IPS DF 6.9 (cell line): Measurements from ENCODE around the gene CLSTN3.
A peak's percentile ranks its signal among the peaks of the same experiment; 100 is the strongest.
"Not testable (repeated sequence)": the region's sequence is repeated elsewhere in the genome, so short reads cannot be mapped to it uniquely, and the experiment has no call there.

Source experiments
- DNase-seq: peaks from one replicate; pipeline ENCODE4 v3.0.0-alpha.2; 2013; ENCODE audit warnings: low read depth, low spot score
- H3K27ac ChIP-seq: one replicate; pipeline ENCODE4 v1.5.1; 2013; ENCODE audit warnings: low read length, control low read depth
- H3K27me3 ChIP-seq: 2 replicates; pipeline ENCODE4 v1.6.1; 2013; ENCODE audit warnings: mild to moderate bottlenecking, low read length; ENCODE audit not compliant: control insufficient read depth, insufficient read depth
- H3K36me3 ChIP-seq: 2 replicates; pipeline ENCODE4 v1.6.1; 2013; ENCODE audit warnings: low read length; ENCODE audit not compliant: control insufficient read depth, insufficient read depth
- H3K4me1 ChIP-seq: 2 replicates; pipeline ENCODE4 v1.6.1; 2013; ENCODE audit warnings: low read length; ENCODE audit not compliant: control insufficient read depth, insufficient read depth
- H3K4me3 ChIP-seq: 2 replicates; pipeline ENCODE4 v1.5.1; 2013; ENCODE audit warnings: mild to moderate bottlenecking, low read length
- H3K9me3 ChIP-seq: 2 replicates; pipeline ENCODE4 v1.6.1; 2013; ENCODE audit warnings: low read length, inconsistent platforms; ENCODE audit not compliant: control insufficient read depth, insufficient read depth
- WGBS: extraction: QIAGEN DNeasy Blood & Tissue Kit; methylation state at CpG from one replicate; pipeline ENCODE4 v1.1.7; 2013; ENCODE audit warnings: mixed read lengths, missing lambda C conversion rate; ENCODE audit not compliant: insufficient read length, insufficient coverage; 5-methylcytosine and 5-hydroxymethylcytosine counted together

Gene CLSTN3

GRCh38 chr12:7103837-7104584 lies 26.2 kb upstream of the CLSTN3 start:
- no peak for DNase-seq
- Histone ChIP-seq H3K27ac (no peak overlapping the region), H3K4me3 (no peak overlapping the region), H3K27me3 (no peaks in the 10 kb centered on the region), H3K9me3 (no peaks in the 10 kb centered on the region), H3K36me3 (peaks cover 5% of the 10 kb centered on the region; the same call in 1 of the 2 replicates), H3K4me1 (no peaks in the 10 kb centered on the region)
- WGBS, result no CpG with 5 or more reads among the region's 14 CpGs

- Histone ChIP-seq H3K36me3 (no peaks in the 10 kb centered on the region), H3K4me1 (peaks cover 3% of the 10 kb centered on the region; the same call in 1 of the 2 replicates), H3K4me3 (no peak overlapping the region), H3K9me3 (no peaks in the 10 kb centered on the region), H3K27ac (no peak overlapping the region), H3K27me3 (no peaks in the 10 kb centered on the region)
- no CpG with 5 or more reads among the region's 1 CpG for WGBS
- no peak for DNase-seq
These were observed 24.1 kb upstream of the CLSTN3 start for GRCh38 chr12:7106082-7106481.

DNA sequence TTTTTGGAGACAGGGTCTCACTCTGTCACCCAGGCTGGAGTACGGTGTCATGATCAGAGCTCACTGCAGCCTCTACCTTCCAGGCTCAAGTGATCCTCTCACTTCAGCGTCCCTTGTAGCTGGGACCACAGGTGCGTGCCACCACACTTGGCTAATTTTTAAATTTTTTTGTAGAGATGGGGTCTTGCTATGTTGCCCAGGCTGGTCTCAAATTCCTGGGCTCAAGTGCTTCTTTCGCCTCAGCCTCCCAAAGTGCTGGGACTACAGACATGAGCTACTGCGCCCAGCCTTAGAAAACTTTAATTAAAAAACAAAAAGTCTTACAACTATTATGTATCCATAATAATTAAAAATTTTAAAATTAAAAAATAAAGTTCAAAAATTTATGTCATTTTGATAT lies 23.0 kb upstream of the CLSTN3 start:
- not testable (repeated sequence) for H3K27ac ChIP-seq
- WGBS, result no CpG with 5 or more reads among the region's 5 CpGs

DNA sequence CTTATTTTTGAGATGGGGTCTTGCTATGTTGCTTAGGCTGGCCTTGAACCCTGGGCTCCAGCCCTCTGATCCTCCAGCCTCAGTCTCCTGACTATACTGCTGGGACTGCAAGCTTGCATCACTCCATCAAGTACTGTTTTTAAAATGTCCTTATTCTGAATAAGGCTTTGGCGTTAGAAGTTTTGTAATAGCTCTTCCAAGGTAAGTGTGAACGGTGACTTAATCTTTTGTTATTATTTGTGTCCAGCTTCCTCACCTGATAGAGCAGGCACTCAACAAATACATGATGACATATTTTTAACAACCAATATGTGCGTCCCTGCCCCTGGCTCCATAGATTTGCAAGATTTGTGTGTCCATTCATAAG lies 22.6 kb upstream of the CLSTN3 start:
- DNase-seq, result no peak
- H3K4me1 ChIP-seq, result peaks cover 3% of the 10 kb centered on the region; the same call in 1 of the 2 replicates
- H3K36me3 ChIP-seq, result no peaks in the 10 kb centered on the region
- H3K9me3 ChIP-seq, result no peaks in the 10 kb centered on the region
- H3K27me3 ChIP-seq, result no peaks in the 10 kb centered on the region
- H3K4me3 ChIP-seq, result peak overlapping the region; percentile 70; the same call in 1 of the 2 replicates
- WGBS, result no CpG with 5 or more reads among the region's 3 CpGs
- no peak overlapping the region for H3K27ac ChIP-seq

More for the DNA sequence above, 23.0 kb upstream of the CLSTN3 start:
- H3K9me3 ChIP-seq, H3K36me3 ChIP-seq, H3K4me1 ChIP-seq, H3K27me3 ChIP-seq, H3K4me3 ChIP-seq, DNase-seq: not testable (repeated sequence)

DNA sequence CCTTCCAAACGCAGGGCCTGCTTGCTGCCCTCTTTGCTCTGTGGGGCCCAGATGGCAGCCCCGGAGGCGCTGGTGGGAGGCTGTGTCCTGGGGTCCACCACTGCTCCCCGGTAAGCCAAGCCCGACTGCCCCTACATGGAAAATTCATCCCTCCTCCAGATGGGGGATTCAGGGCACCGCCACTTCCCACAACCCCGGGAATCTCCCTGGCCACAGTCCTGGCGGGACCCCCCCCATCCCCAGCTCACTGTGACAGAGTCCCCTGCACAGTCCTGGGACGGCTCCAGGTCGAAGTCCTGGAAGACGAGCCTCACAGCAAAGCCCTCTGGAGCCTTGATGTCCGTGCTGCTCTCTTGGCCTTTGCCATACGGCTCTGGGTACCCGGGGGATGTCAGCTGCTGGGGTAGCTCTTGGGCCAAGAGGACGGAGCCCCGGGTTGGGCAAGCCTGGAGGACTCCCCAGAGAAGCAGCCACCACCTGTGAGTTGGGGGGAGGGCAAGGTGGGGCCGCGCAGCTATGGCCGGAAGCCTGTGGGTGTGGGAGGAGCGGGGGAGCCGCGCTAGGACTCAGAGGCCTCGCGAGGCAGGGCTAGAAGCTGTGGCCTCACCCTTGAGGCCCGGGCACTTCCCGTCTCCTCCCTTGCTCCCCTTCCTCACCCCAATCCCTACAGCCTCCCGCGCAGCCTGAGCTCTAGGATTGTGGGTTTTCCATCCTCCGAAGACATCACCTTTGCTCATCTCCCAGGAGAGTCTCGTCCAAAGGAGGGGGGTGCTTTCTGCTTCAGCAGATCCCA lies 22.0 kb upstream of the CLSTN3 start:
- WGBS, result no CpG with 5 or more reads among the region's 30 CpGs
- no peak for DNase-seq
- peaks cover 3% of the 10 kb centered on the region; the same call in 1 of the 2 replicates for H3K4me1 ChIP-seq

GRCh38 chr12:7108796-7109571 lies 21.2 kb upstream of the CLSTN3 start, which contains the start of gene C1RL:
Gene C1RL (minus strand): TSS chr12:7109214. CDS start chr12:7109180, 34 bp downstream.
- no peaks in the 10 kb centered on the region for H3K36me3 ChIP-seq
- no peaks in the 10 kb centered on the region for H3K9me3 ChIP-seq
- H3K4me3 ChIP-seq, result peak within 1 kb of the TSS; percentile 70
- no peak within 1 kb of the TSS for H3K27ac ChIP-seq
- no peak for DNase-seq
- peaks cover 3% of the 10 kb centered on the region; the same call in 1 of the 2 replicates for H3K4me1 ChIP-seq
- WGBS, result no CpG with 5 or more reads among the region's 23 CpGs
- no peaks in the 10 kb centered on the region for H3K27me3 ChIP-seq

More for the DNA sequence above, 22.0 kb upstream of the CLSTN3 start:
- no peaks in the 10 kb centered on the region for H3K36me3 ChIP-seq
- H3K4me3 ChIP-seq, result peak overlapping the region; percentile 70
- no peaks in the 10 kb centered on the region for H3K9me3 ChIP-seq
- no peaks in the 10 kb centered on the region for H3K27me3 ChIP-seq
- no peak overlapping the region for H3K27ac ChIP-seq

DNA sequence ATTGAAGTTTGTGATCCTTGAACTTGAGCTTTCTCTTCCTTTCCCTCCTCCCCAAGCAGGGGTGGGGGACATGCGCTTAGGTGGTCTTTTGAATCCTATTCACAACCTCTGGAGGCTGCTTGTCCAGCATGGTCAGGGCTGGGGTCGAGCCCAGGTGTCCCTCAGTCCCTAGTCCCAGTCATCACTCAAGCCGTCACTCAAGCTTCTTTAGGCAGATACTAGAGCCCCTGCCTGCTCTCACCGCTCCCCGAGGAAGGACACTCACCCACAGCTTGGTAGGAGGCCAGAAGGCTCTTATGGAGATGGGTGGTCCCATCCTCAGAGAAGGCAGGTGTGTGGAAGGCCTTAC lies 20.6 kb upstream of the CLSTN3 start:
- Histone ChIP-seq H3K4me3 (no peak overlapping the region), H3K36me3 (no peaks in the 10 kb centered on the region), H3K9me3 (no peaks in the 10 kb centered on the region), H3K4me1 (peaks cover 3% of the 10 kb centered on the region; the same call in 1 of the 2 replicates), H3K27ac (no peak overlapping the region), H3K27me3 (no peaks in the 10 kb centered on the region)
- no peak for DNase-seq
- WGBS, result no CpG with 5 or more reads among the region's 5 CpGs

- H3K27ac ChIP-seq, result no peak overlapping the region
- no peak overlapping the region for H3K4me3 ChIP-seq
- no peaks in the 10 kb centered on the region for H3K9me3 ChIP-seq
- no CpG with 5 or more reads among the region's 5 CpGs for WGBS
- H3K36me3 ChIP-seq, result no peaks in the 10 kb centered on the region
- no peaks in the 10 kb centered on the region for H3K27me3 ChIP-seq
- H3K4me1 ChIP-seq, result peaks cover 3% of the 10 kb centered on the region; the same call in 1 of the 2 replicates
- no peak for DNase-seq
These were observed 19.5 kb upstream of the CLSTN3 start for GRCh38 chr12:7110661-7111060.

DNA sequence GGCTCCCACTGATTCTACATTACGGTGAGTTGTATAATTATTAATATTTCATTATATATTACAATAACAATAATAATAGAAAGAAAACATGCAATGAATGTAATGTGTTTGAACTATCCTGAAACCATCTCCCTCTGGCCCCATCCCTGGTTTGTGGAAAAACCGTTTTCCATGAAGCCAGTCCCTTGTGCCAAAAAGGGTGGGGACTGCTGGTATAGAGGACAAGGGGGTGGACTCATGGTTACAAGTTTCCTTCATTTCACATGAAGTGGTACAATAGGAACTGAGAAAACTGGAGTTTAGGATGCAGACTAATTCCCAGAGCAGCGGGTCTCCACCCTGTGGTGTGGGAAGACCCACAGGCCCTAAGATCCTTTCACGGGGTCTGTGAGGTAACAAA lies 18.1 kb upstream of the CLSTN3 start:
- H3K27me3 ChIP-seq, result no peaks in the 10 kb centered on the region
- peaks cover 3% of the 10 kb centered on the region; the same call in 1 of the 2 replicates for H3K4me1 ChIP-seq
- H3K4me3 ChIP-seq, result no peak overlapping the region
- DNase-seq, result no peak
- H3K36me3 ChIP-seq, result no peaks in the 10 kb centered on the region
- H3K27ac ChIP-seq, result no peak overlapping the region
- H3K9me3 ChIP-seq, result no peaks in the 10 kb centered on the region
- no CpG with 5 or more reads among the region's 4 CpGs for WGBS

GRCh38 chr12:7113389-7113871 lies 16.7 kb upstream of the CLSTN3 start:
- Histone ChIP-seq H3K27ac (no peak overlapping the region), H3K9me3 (no peaks in the 10 kb centered on the region), H3K4me3 (no peak overlapping the region), H3K36me3 (no peaks in the 10 kb centered on the region), H3K4me1 (peaks cover 3% of the 10 kb centered on the region; the same call in 1 of the 2 replicates), H3K27me3 (no peaks in the 10 kb centered on the region)
- no CpG with 5 or more reads among the region's 5 CpGs for WGBS
- no peak for DNase-seq
